GM18526 (cell line): ENCODE results near the gene NUDT10.

Experiments
- POLR2A ChIP-seq: IDR thresholded peaks from 3 replicates; pipeline ENCODE4 v1.6.1; 2011; ENCODE audit not compliant: insufficient read length; ENCODE audit errors: extremely low read depth

Gene NUDT10

GRCh38 chrX:51332188-51332942 is at the start of gene NUDT10:
Gene NUDT10, plus strand, starts transcription at chrX:51332822. Its CDS starts 144 bp downstream, at chrX:51332966.
- TF ChIP-seq POLR2A = no peak

GRCh38 chrX:51292421-51292820 is 40.2 kb upstream of the NUDT10 start:
- no peak for TF ChIP-seq POLR2A

- TF ChIP-seq POLR2A = no peak
These were observed 36.5 kb upstream of the NUDT10 start for GRCh38 chrX:51296138-51296537.

GRCh38 chrX:51316271-51316670 is 16.4 kb upstream of the NUDT10 start:
- TF ChIP-seq POLR2A = no peak

GRCh38 chrX:51334276-51334675 is 1.7 kb downstream of the NUDT10 start:
- no peak for TF ChIP-seq POLR2A

- no peak for TF ChIP-seq POLR2A
These were observed 4.0 kb downstream of the NUDT10 start for GRCh38 chrX:51336584-51336983.

GRCh38 chrX:51361251-51361650 is 28.6 kb downstream of the NUDT10 start:
- no peak for TF ChIP-seq POLR2A

GRCh38 chrX:51376672-51377071 is 44.0 kb downstream of the NUDT10 start:
- TF ChIP-seq POLR2A = no peak
